Keratinocyte (primary cell): ENCODE data around the gene SELENON. TPM values are rescaled to one million over a fixed set of nuclear protein-coding genes. Genes with fewer than 3 reads are reported as not detected.

ENCODE experiments used
- DNase-seq: peaks from one replicate; pipeline ENCODE4 v3.0.0-alpha.2; 2011; ENCODE audit warnings: low read depth, missing footprints, low spot score
- FAIRE-seq: peaks from 2 replicates; lab custom pipeline; 2011; peaks lifted over from hg19 to GRCh38; lab: Jason Lieb, UNC
- H2AFZ ChIP-seq: 2 replicates; pipeline ENCODE4 v1.6.0; 2012; ENCODE audit warnings: low read length, control low read depth, inconsistent platforms; ENCODE audit not compliant: control insufficient read depth
- H3K27ac ChIP-seq: 2 replicates; pipeline ENCODE4 v1.5.1; 2011; ENCODE audit warnings: low read length; ENCODE audit not compliant: control insufficient read depth, insufficient read depth
- H3K27me3 ChIP-seq: 3 replicates; pipeline ENCODE4 v1.6.0; 2011; ENCODE audit warnings: low read length; ENCODE audit not compliant: control insufficient read depth, insufficient read depth; ENCODE audit errors: extremely low read depth
- H3K36me3 ChIP-seq, 2 experiments: 2 replicates in 1 of 2; 3 replicates in 1 of 2; pipeline ENCODE4 v1.5.1; 2011; ENCODE audit warnings: low read length in 2 of 2, mild to moderate bottlenecking in 1 of 2; ENCODE audit not compliant: control insufficient read depth in 2 of 2, insufficient read depth in 2 of 2; ENCODE audit errors: extremely low read depth in 1 of 2
- H3K4me1 ChIP-seq: 3 replicates; pipeline ENCODE4 v1.5.1; 2011; ENCODE audit warnings: low read length; ENCODE audit not compliant: control insufficient read depth, insufficient read depth; ENCODE audit errors: extremely low read depth
- H3K4me2 ChIP-seq: 3 replicates; pipeline ENCODE4 v1.6.0; 2011; ENCODE audit warnings: low read depth, low read length; ENCODE audit not compliant: control insufficient read depth, insufficient read depth; ENCODE audit errors: extremely low read depth
- H3K4me3 ChIP-seq, 3 experiments: fragments of 200-600 bp in 1 of 3; sonication (generic) in 1 of 3; 2 replicates in 2 of 3; 3 replicates in 1 of 3; pipeline ENCODE4 v1.5.1; 2011 to 2016; ENCODE audit warnings: low read length in 3 of 3, mild to moderate bottlenecking in 3 of 3, control low read depth in 2 of 3, inconsistent platforms in 1 of 3, low read depth in 1 of 3, mixed read lengths in 1 of 3, mixed run types in 1 of 3, moderate library complexity in 1 of 3; ENCODE audit not compliant: control insufficient read depth in 2 of 3, insufficient read depth in 2 of 3; ENCODE audit errors: extremely low read depth in 1 of 3
- H3K79me2 ChIP-seq: 2 replicates; pipeline ENCODE4 v1.6.0; 2012; ENCODE audit warnings: low read length; ENCODE audit not compliant: control insufficient read depth, insufficient read depth
- H3K9ac ChIP-seq: 3 replicates; pipeline ENCODE4 v1.6.0; 2011; ENCODE audit warnings: low read length; ENCODE audit not compliant: control insufficient read depth, insufficient read depth; ENCODE audit errors: extremely low read depth
- H3K9me1 ChIP-seq: 3 replicates; pipeline ENCODE4 v1.6.0; 2011; ENCODE audit warnings: low read length; ENCODE audit not compliant: control insufficient read depth, insufficient read depth; ENCODE audit errors: extremely low read depth
- H3K9me3 ChIP-seq: 2 replicates; pipeline ENCODE4 v1.5.1; 2012; ENCODE audit warnings: low read depth, low read length; ENCODE audit not compliant: control insufficient read depth
- H4K20me1 ChIP-seq: 3 replicates; pipeline ENCODE4 v1.6.0; 2011; ENCODE audit warnings: low read length; ENCODE audit not compliant: control insufficient read depth, insufficient read depth; ENCODE audit errors: extremely low read depth
- EZH2 ChIP-seq: IDR thresholded peaks from one replicate; pipeline ENCODE4 v1.6.1; 2012; ENCODE audit warnings: inconsistent platforms, mild to moderate bottlenecking, low read length, moderate library complexity
- dilution Hi-C: fragments of 300-500 bp; cut with MboI; formaldehyde crosslinking; loops from one replicate; pipeline ENCODE4 v1.7.0; 2020; ENCODE audit warnings: low sequenced_read_pairs; ENCODE audit not compliant: extremely low pct_ligation_motif_present
- polyA plus RNA-seq, 5 experiments: library from polyadenylated mRNA; depleted of rRNA in 3 of 5; stranded (reverse) in 3 of 5; stranded (forward) in 1 of 5; unstranded in 1 of 5; fragments of >200 nt; gene quantifications; 1 replicate in 1 of 5; 2 replicates in 3 of 5; 3 replicates in 1 of 5; pipeline versions ENCODE4 v1.2.1 to v1.2.3, GENCODE V29; 2011 to 2012; ENCODE audit warnings: missing spikeins in 2 of 5, low read depth in 1 of 5, low replicate concordance in 1 of 5
- TF ChIP-seq, protein P1 (sequence below), 3 experiments: IDR thresholded peaks in 1 of 3; conservative IDR thresholded peaks in 1 of 3; optimal IDR thresholded peaks in 1 of 3; 2 replicates in 2 of 3; 3 replicates in 1 of 3; pipeline versions ENCODE3 to v1.5.1; 2011; ENCODE audit warnings: low read length in 3 of 3, mild to moderate bottlenecking in 3 of 3, moderate library complexity in 2 of 3, control low read depth in 1 of 3, inconsistent platforms in 1 of 3; ENCODE audit not compliant: insufficient read depth in 2 of 3; ENCODE audit errors: extremely low read depth in 1 of 3

The SELENON gene
- polyA plus RNA-seq, 1 donor (not counting 4 experiments of a cell fraction or from before 2014, with no cell fraction given), result 15.4 TPM

DNA sequence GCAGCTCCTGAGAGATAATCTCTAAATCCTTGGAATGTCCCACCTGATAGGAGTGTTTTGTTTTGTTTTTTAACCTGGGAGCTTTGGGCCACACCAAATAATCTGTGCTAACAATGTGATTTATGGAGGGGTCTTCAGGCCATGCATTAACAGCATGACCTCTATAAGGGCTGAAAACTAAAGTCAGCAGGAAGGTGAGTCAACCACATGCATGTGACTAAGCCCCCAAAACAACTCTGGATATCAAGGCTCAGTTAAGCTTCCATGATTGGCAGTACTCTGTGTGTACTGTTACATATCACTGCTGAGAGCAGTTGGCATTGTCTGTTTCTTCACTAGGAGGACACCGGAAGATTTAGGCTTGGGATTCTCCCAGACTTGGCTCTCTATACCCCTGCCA lies 48.5 kb downstream of the SELENON start:
- Histone ChIP-seq H3K4me1 (peaks cover 3% of the 10 kb centered on the region), H3K9me3 (no peaks in the 10 kb centered on the region), H4K20me1 (peaks cover 2% of the 10 kb centered on the region), H3K27ac (no peak overlapping the region), H3K9ac (no peak overlapping the region), H2AFZ (no peak overlapping the region), H3K4me3 (no peak overlapping the region), H3K27me3 (no peaks in the 10 kb centered on the region), H3K36me3 (no peaks in the 10 kb centered on the region), H3K9me1 (no peaks in the 10 kb centered on the region), H3K4me2 (no peak overlapping the region), H3K79me2 (peaks cover 65% of the 10 kb centered on the region)
- DNase-seq (no peak), FAIRE-seq (no peak)
- no peak for TF ChIP-seq EZH2
- TF ChIP-seq, protein P1, sequence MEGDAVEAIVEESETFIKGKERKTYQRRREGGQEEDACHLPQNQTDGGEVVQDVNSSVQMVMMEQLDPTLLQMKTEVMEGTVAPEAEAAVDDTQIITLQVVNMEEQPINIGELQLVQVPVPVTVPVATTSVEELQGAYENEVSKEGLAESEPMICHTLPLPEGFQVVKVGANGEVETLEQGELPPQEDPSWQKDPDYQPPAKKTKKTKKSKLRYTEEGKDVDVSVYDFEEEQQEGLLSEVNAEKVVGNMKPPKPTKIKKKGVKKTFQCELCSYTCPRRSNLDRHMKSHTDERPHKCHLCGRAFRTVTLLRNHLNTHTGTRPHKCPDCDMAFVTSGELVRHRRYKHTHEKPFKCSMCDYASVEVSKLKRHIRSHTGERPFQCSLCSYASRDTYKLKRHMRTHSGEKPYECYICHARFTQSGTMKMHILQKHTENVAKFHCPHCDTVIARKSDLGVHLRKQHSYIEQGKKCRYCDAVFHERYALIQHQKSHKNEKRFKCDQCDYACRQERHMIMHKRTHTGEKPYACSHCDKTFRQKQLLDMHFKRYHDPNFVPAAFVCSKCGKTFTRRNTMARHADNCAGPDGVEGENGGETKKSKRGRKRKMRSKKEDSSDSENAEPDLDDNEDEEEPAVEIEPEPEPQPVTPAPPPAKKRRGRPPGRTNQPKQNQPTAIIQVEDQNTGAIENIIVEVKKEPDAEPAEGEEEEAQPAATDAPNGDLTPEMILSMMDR (optimal IDR thresholded peaks at IDR 0.05 in 1 of 3, IDR thresholded peaks at IDR 0.05 in 1 of 3, conservative IDR thresholded peaks at IDR 0.05 in 1 of 3; ENCODE audit: extremely low read depth in 1 of 3, insufficient read depth in 2 of 3, low read length in 3 of 3), result no peak
- dilution Hi-C loops, result no loop called here

DNA sequence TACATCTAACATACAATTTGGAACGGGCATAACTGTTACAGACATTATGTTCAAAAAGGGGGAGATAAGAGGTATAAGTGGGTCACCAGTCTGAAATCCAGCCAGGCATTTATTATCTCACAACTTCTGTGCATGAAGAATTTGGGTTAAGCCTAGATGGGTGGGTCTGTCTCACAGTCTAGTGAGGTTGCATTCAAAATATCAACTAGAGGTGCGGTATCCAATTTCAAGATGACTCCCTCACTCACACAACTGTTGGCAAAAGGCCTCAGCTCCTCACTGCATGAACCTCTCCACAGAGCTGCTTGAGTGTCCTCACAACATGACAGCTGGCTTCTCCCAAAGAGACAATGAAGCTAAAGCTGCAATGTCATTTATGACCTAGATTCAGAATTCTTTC lies 54.6 kb downstream of the SELENON start:
- no peaks in the 10 kb centered on the region for H4K20me1 ChIP-seq
- H3K4me3 ChIP-seq, result no peak overlapping the region
- H3K4me2 ChIP-seq, result no peak overlapping the region
- H3K9me1 ChIP-seq, result no peaks in the 10 kb centered on the region
- FAIRE-seq, result no peak
- TF ChIP-seq EZH2, result no peak
- TF ChIP-seq, protein P1 (optimal IDR thresholded peaks at IDR 0.05 in 1 of 3, IDR thresholded peaks at IDR 0.05 in 1 of 3, conservative IDR thresholded peaks at IDR 0.05 in 1 of 3; ENCODE audit: extremely low read depth in 1 of 3, insufficient read depth in 2 of 3, low read length in 3 of 3), result no peak
- no peak overlapping the region for H2AFZ ChIP-seq
- no peak overlapping the region for H3K9ac ChIP-seq
- no peaks in the 10 kb centered on the region for H3K9me3 ChIP-seq
- dilution Hi-C loops, result no loop called here
- no peaks in the 10 kb centered on the region for H3K27me3 ChIP-seq
- no peak for DNase-seq
- H3K36me3 ChIP-seq, result no peaks in the 10 kb centered on the region
- H3K27ac ChIP-seq, result no peak overlapping the region
- H3K4me1 ChIP-seq, result peaks cover 9% of the 10 kb centered on the region
- peaks cover 72% of the 10 kb centered on the region for H3K79me2 ChIP-seq
